Mesenchymal stem cell (in vitro differentiated cells and primary cell): ENCODE data around the gene USP7.

Experiments used
- DNase-seq: peaks from one replicate; pipeline ENCODE4 v3.0.0-alpha.2; 2013
- H2AFZ ChIP-seq: one replicate; pipeline ENCODE4 v1.6.1; 2013; ENCODE audit warnings: low read depth, mild to moderate bottlenecking, control low read depth, inconsistent platforms, low read length, moderate library complexity
- H2AK5ac ChIP-seq: 2 replicates; pipeline ENCODE4 v1.6.1; 2013; ENCODE audit warnings: low read length, moderate library complexity, mild to moderate bottlenecking, inconsistent platforms; ENCODE audit not compliant: severe bottlenecking
- H2BK120ac ChIP-seq: one replicate; pipeline ENCODE4 v1.6.1; 2013; ENCODE audit warnings: low read depth, mild to moderate bottlenecking, inconsistent platforms, low read length, moderate library complexity
- H2BK12ac ChIP-seq, 2 experiments: one replicate each; pipeline ENCODE4 v1.6.1; 2013; ENCODE audit warnings: inconsistent platforms in 2 of 2, low read length in 2 of 2, mild to moderate bottlenecking in 2 of 2, moderate library complexity in 2 of 2, control low read depth in 1 of 2
- H2BK15ac ChIP-seq: one replicate; pipeline ENCODE4 v1.6.1; 2013; ENCODE audit warnings: mild to moderate bottlenecking, low read depth, inconsistent platforms; ENCODE audit not compliant: poor library complexity, severe bottlenecking
- H2BK5ac ChIP-seq: 2 replicates; pipeline ENCODE4 v1.6.1; 2013; ENCODE audit warnings: low read depth, mild to moderate bottlenecking, low read length, control low read depth, inconsistent platforms; ENCODE audit not compliant: poor library complexity, severe bottlenecking
- H3K14ac ChIP-seq, 2 experiments: one replicate each; pipeline ENCODE4 v1.6.1; 2013; ENCODE audit warnings: inconsistent platforms in 2 of 2, low read length in 2 of 2, control low read depth in 1 of 2, mild to moderate bottlenecking in 1 of 2, moderate library complexity in 1 of 2
- H3K18ac ChIP-seq, 2 experiments: one replicate each; pipeline ENCODE4 v1.6.1; 2013; ENCODE audit warnings: inconsistent platforms in 2 of 2, low read length in 2 of 2, control low read depth in 1 of 2, low read depth in 1 of 2, mild to moderate bottlenecking in 1 of 2
- H3K23ac ChIP-seq, 2 experiments: one replicate each; pipeline ENCODE4 v1.6.1; 2013; ENCODE audit warnings: inconsistent platforms in 2 of 2, low read length in 2 of 2, mild to moderate bottlenecking in 2 of 2, moderate library complexity in 2 of 2, control low read depth in 1 of 2
- H3K27ac ChIP-seq: 2 replicates; pipeline ENCODE4 v1.5.1; 2013; ENCODE audit warnings: mild to moderate bottlenecking, moderate library complexity, low read length, control low read depth, inconsistent platforms; ENCODE audit not compliant: poor library complexity, severe bottlenecking
- H3K27me3 ChIP-seq, 2 experiments: 2 replicates each; pipeline versions ENCODE4 v1.6.1 to v1.7.0; 2013; ENCODE audit warnings: low read length in 2 of 2, mild to moderate bottlenecking in 2 of 2, moderate library complexity in 2 of 2, control low read depth in 1 of 2, inconsistent platforms in 1 of 2; ENCODE audit not compliant: control insufficient read depth in 1 of 2, insufficient read depth in 1 of 2
- H3K36me3 ChIP-seq, 2 experiments: 2 replicates each; pipeline versions ENCODE4 v1.6.1 to v1.7.0; 2013; ENCODE audit warnings: low read length in 2 of 2, control low read depth in 1 of 2, inconsistent platforms in 1 of 2, low read depth in 1 of 2, mild to moderate bottlenecking in 1 of 2; ENCODE audit not compliant: insufficient read depth in 2 of 2, control insufficient read depth in 1 of 2
- H3K4ac ChIP-seq, 2 experiments: one replicate each; pipeline ENCODE4 v1.6.1; 2013; ENCODE audit warnings: inconsistent platforms in 2 of 2, low read length in 2 of 2, mild to moderate bottlenecking in 2 of 2, moderate library complexity in 2 of 2, control low read depth in 1 of 2, low read depth in 1 of 2
- H3K4me1 ChIP-seq: 2 replicates; pipeline ENCODE4 v1.6.1; 2013; ENCODE audit warnings: low read depth, low read length, control low read depth; ENCODE audit not compliant: control insufficient read depth, insufficient read depth
- H3K4me2 ChIP-seq: 2 replicates; pipeline ENCODE4 v1.6.1; 2013; ENCODE audit warnings: low read length, mild to moderate bottlenecking, inconsistent platforms; ENCODE audit not compliant: poor library complexity, severe bottlenecking
- H3K4me3 ChIP-seq, 2 experiments: 2 replicates each; pipeline versions ENCODE4 v1.5.1 to v1.7.0; 2013; ENCODE audit warnings: low read length in 2 of 2, mild to moderate bottlenecking in 2 of 2, control low read depth in 1 of 2, low read depth in 1 of 2; ENCODE audit not compliant: insufficient read depth in 1 of 2
- H3K79me1 ChIP-seq: replicated peaks from 2 replicates; pipeline ENCODE4 v1.6.1; 2013; ENCODE audit warnings: mild to moderate bottlenecking, control low read depth, low read length, inconsistent platforms; ENCODE audit not compliant: poor library complexity, severe bottlenecking
- H3K9ac ChIP-seq: 2 replicates; pipeline ENCODE4 v1.7.0; 2013; ENCODE audit warnings: mild to moderate bottlenecking, low read length, moderate library complexity
- H3K9me3 ChIP-seq: 2 replicates; pipeline ENCODE4 v1.7.0; 2013; ENCODE audit warnings: mild to moderate bottlenecking, low read length; ENCODE audit not compliant: control insufficient read depth
- H4K8ac ChIP-seq: one replicate; pipeline ENCODE4 v1.6.1; 2013; ENCODE audit warnings: inconsistent platforms, mild to moderate bottlenecking, low read length, moderate library complexity
- H4K91ac ChIP-seq: one replicate; pipeline ENCODE4 v1.6.1; 2013; ENCODE audit warnings: mild to moderate bottlenecking, low read length, inconsistent platforms
- WGBS: methylation state at CpG from one replicate; pipeline ENCODE4 v1.1.7; 2013; ENCODE audit warnings: mixed read lengths; 5-methylcytosine and 5-hydroxymethylcytosine counted together

USP7 gene

GRCh38 chr16:9003322-9003721, 39.6 kb upstream of the USP7 start:
- no peak overlapping the region for H3K4ac ChIP-seq
- no peak overlapping the region for H4K91ac ChIP-seq

GRCh38 chr16:9002042-9002441, 38.3 kb upstream of the USP7 start:
- WGBS: 97% methylated on average over 2 of the region's 2 CpGs
- no peak overlapping the region for H2BK120ac ChIP-seq

More at GRCh38 chr16:9003322-9003721, 39.6 kb upstream of the USP7 start:
- Histone ChIP-seq H3K23ac (no peak overlapping the region), H3K79me1 (no peaks in the 10 kb centered on the region), H3K9me3 (no peaks in the 10 kb centered on the region), H2BK15ac (no peak overlapping the region), H3K27me3 (peaks cover 0 to 2% of the 10 kb centered on the region in 2 experiments), H2BK5ac (no peak overlapping the region), H2AK5ac (no peak overlapping the region), H3K18ac (no peak overlapping the region), H3K4me1 (peaks cover 3% of the 10 kb centered on the region), H3K4me3 (no peak overlapping the region), H3K36me3 (no peaks in the 10 kb centered on the region), H2BK120ac (no peak overlapping the region), H3K14ac (no peak overlapping the region), H3K9ac (no peak overlapping the region), H2BK12ac (no peak overlapping the region), H2AFZ (no peak overlapping the region), H4K8ac (no peak overlapping the region), H3K27ac (no peak overlapping the region), H3K4me2 (no peak overlapping the region)
- WGBS: 68% methylated on average over 5 of the region's 5 CpGs
- no peak for DNase-seq

GRCh38 chr16:9000664-9001063, 37.0 kb upstream of the USP7 start:
- Histone ChIP-seq H3K9me3 (no peaks in the 10 kb centered on the region), H3K27ac (no peak overlapping the region), H3K9ac (no peak overlapping the region), H2BK12ac (no peak overlapping the region), H4K91ac (no peak overlapping the region), H3K4ac (no peak overlapping the region), H3K36me3 (no peaks in the 10 kb centered on the region), H2BK15ac (no peak overlapping the region), H3K79me1 (no peaks in the 10 kb centered on the region), H3K4me1 (no peaks in the 10 kb centered on the region), H3K23ac (no peak overlapping the region), H3K18ac (no peak overlapping the region), H3K4me3 (no peak overlapping the region), H2AK5ac (no peak overlapping the region), H2BK5ac (no peak overlapping the region), H4K8ac (no peak overlapping the region), H3K27me3 (peaks cover 0 to 2% of the 10 kb centered on the region in 2 experiments), H3K4me2 (no peak overlapping the region), H2AFZ (no peak overlapping the region), H3K14ac (no peak overlapping the region), H2BK120ac (no peak overlapping the region)
- WGBS: 100% methylated on average over 1 of the region's 2 CpGs
- DNase-seq: no peak

More at GRCh38 chr16:9002042-9002441, 38.3 kb upstream of the USP7 start:
- Histone ChIP-seq H3K79me1 (no peaks in the 10 kb centered on the region), H4K91ac (no peak overlapping the region), H3K9ac (no peak overlapping the region), H3K4me2 (no peak overlapping the region), H3K18ac (no peak overlapping the region), H3K9me3 (no peaks in the 10 kb centered on the region), H2AK5ac (no peak overlapping the region), H3K4me3 (no peak overlapping the region), H2BK15ac (no peak overlapping the region), H2AFZ (no peak overlapping the region), H3K14ac (no peak overlapping the region), H2BK5ac (no peak overlapping the region), H3K23ac (no peak overlapping the region), H3K27ac (no peak overlapping the region), H3K4ac (no peak overlapping the region), H3K4me1 (peaks cover 1% of the 10 kb centered on the region), H3K36me3 (no peaks in the 10 kb centered on the region), H2BK12ac (no peak overlapping the region), H4K8ac (no peak overlapping the region), H3K27me3 (peaks cover 0 to 2% of the 10 kb centered on the region in 2 experiments)
- no peak for DNase-seq

GRCh38 chr16:8999800-9000199, 36.1 kb upstream of the USP7 start:
- H3K18ac ChIP-seq: no peak overlapping the region
- no peak overlapping the region for H2BK5ac ChIP-seq
- H2AK5ac ChIP-seq: no peak overlapping the region
- H2BK120ac ChIP-seq: no peak overlapping the region
- H2BK12ac ChIP-seq: no peak overlapping the region
- H3K23ac ChIP-seq: no peak overlapping the region
- no peak overlapping the region for H3K27ac ChIP-seq
- no peaks in the 10 kb centered on the region for H3K9me3 ChIP-seq
- no peak overlapping the region for H3K14ac ChIP-seq
- H3K79me1 ChIP-seq: no peaks in the 10 kb centered on the region
- no peak for DNase-seq
- H2BK15ac ChIP-seq: no peak overlapping the region
- H2AFZ ChIP-seq: no peak overlapping the region
- peaks cover 0 to 2% of the 10 kb centered on the region in 2 experiments for H3K27me3 ChIP-seq
- WGBS: 61% methylated on average over 4 of the region's 4 CpGs
- no peaks in the 10 kb centered on the region for H3K36me3 ChIP-seq
- H3K4ac ChIP-seq: no peak overlapping the region
- no peak overlapping the region for H4K8ac ChIP-seq
- no peak overlapping the region for H3K4me3 ChIP-seq
- no peak overlapping the region for H4K91ac ChIP-seq
- H3K4me1 ChIP-seq: no peaks in the 10 kb centered on the region
- H3K4me2 ChIP-seq: no peak overlapping the region
- H3K9ac ChIP-seq: no peak overlapping the region
